CD14-positive monocyte (primary cell): ENCODE measurements around the gene PSMA7. TPM values are rescaled to one million over a fixed set of nuclear protein-coding genes. Genes with fewer than 3 reads are reported as not detected.

Experiments used
- DNase-seq, 3 donors: peaks; one replicate each; pipeline ENCODE4 v3.0.0-alpha.2; 2011 to 2022
- H2AFZ ChIP-seq: 2 replicates; pipeline ENCODE4 v1.6.0; 2012; ENCODE audit warnings: mild to moderate bottlenecking, low read depth, low read length, inconsistent platforms; ENCODE audit not compliant: insufficient read depth, poor library complexity, severe bottlenecking
- H3K27ac ChIP-seq, 2 donors: 1 replicate in 1 of 2; 2 replicates in 1 of 2; pipeline ENCODE4 v1.5.1; 2012 to 2013; ENCODE audit warnings: low read length in 2 of 2, control low read depth in 1 of 2, inconsistent platforms in 1 of 2, low read depth in 1 of 2, mild to moderate bottlenecking in 1 of 2
- H3K27me3 ChIP-seq, 2 donors: one replicate each; pipeline versions ENCODE4 v1.6.0 to v1.6.1; 2011 to 2013; ENCODE audit warnings: low read length in 2 of 2; ENCODE audit not compliant: control insufficient read depth in 2 of 2, insufficient read depth in 2 of 2
- H3K36me3 ChIP-seq, 2 donors: replicated peaks in 1 of 2; 1 replicate in 1 of 2; 2 replicates in 1 of 2; pipeline versions ENCODE4 v1.5.1 to v1.6.1; 2012 to 2013; ENCODE audit warnings: low read length in 2 of 2, control low read depth in 1 of 2, inconsistent platforms in 1 of 2, mild to moderate bottlenecking in 1 of 2; ENCODE audit not compliant: insufficient read depth in 2 of 2, control insufficient read depth in 1 of 2
- H3K4me1 ChIP-seq, 2 donors: 1 replicate in 1 of 2; 2 replicates in 1 of 2; pipeline versions ENCODE4 v1.5.1 to v1.6.1; 2012 to 2013; ENCODE audit warnings: low read length in 2 of 2, control low read depth in 1 of 2, inconsistent platforms in 1 of 2, mild to moderate bottlenecking in 1 of 2, moderate library complexity in 1 of 2; ENCODE audit not compliant: insufficient read depth in 2 of 2, control insufficient read depth in 1 of 2
- H3K4me2 ChIP-seq: replicated peaks from 2 replicates; pipeline ENCODE3; 2012; ENCODE audit warnings: low read length, moderate library complexity, mild to moderate bottlenecking; ENCODE audit not compliant: poor library complexity, severe bottlenecking; ENCODE audit errors: extremely low read depth
- H3K4me3 ChIP-seq, 3 experiments: fragments of 200-600 bp in 1 of 3; sonication (generic) in 1 of 3; replicated peaks in 1 of 3; 1 replicate in 2 of 3; 2 replicates in 1 of 3; pipeline ENCODE4 v1.5.1; 2011 to 2013; ENCODE audit warnings: low read length in 3 of 3, mild to moderate bottlenecking in 3 of 3, control low read depth in 2 of 3, low read depth in 2 of 3, inconsistent platforms in 1 of 3, moderate library complexity in 1 of 3
- H3K79me2 ChIP-seq: 2 replicates; pipeline ENCODE4 v1.6.0; 2012; ENCODE audit warnings: mild to moderate bottlenecking, control low read depth, inconsistent platforms, low read length, moderate library complexity; ENCODE audit not compliant: insufficient read depth
- H3K9ac ChIP-seq: 2 replicates; pipeline ENCODE4 v1.6.0; 2017; ENCODE audit warnings: low read length, mild to moderate bottlenecking; ENCODE audit not compliant: insufficient read depth, poor library complexity, severe bottlenecking
- H3K9me3 ChIP-seq, 2 donors: replicated peaks in 1 of 2; 1 replicate in 1 of 2; 2 replicates in 1 of 2; pipeline versions ENCODE4 v1.5.1 to v1.6.1; 2012 to 2013; ENCODE audit warnings: low read length in 2 of 2, control low read depth in 1 of 2; ENCODE audit not compliant: control insufficient read depth in 1 of 2, insufficient read depth in 1 of 2
- H4K20me1 ChIP-seq: 2 replicates; pipeline ENCODE4 v1.6.0; 2012; ENCODE audit warnings: mild to moderate bottlenecking, low read length, control low read depth, moderate library complexity; ENCODE audit not compliant: insufficient read depth
- H3K27ac Mint-ChIP-seq, 7 donors: one replicate each; pipeline ENCODE4 v1.8.0; 2020; ENCODE audit warnings: mild to moderate bottlenecking in 7 of 7, mixed read lengths in 7 of 7, moderate library complexity in 6 of 7, inconsistent platforms in 2 of 7
- H3K27me3 Mint-ChIP-seq, 3 donors: one replicate each; pipeline ENCODE4 v1.8.0; 2021 to 2022; ENCODE audit warnings: low read depth in 3 of 3, mild to moderate bottlenecking in 3 of 3, mixed read lengths in 3 of 3, moderate library complexity in 3 of 3, inconsistent platforms in 1 of 3
- H3K36me3 Mint-ChIP-seq, 2 donors: one replicate each; pipeline ENCODE4 v1.8.0; 2020; ENCODE audit warnings: mixed read lengths in 2 of 2, inconsistent platforms in 1 of 2, mild to moderate bottlenecking in 1 of 2
- H3K4me1 Mint-ChIP-seq: one replicate; pipeline ENCODE4 v1.8.0; 2020; ENCODE audit warnings: mild to moderate bottlenecking, mixed read lengths
- H3K4me3 Mint-ChIP-seq, 2 donors: one replicate each; pipeline ENCODE4 v1.8.0; 2020; ENCODE audit warnings: mild to moderate bottlenecking in 2 of 2, mixed read lengths in 2 of 2, moderate library complexity in 1 of 2
- H3K9me3 Mint-ChIP-seq, 7 donors: one replicate each; pipeline ENCODE4 v1.8.0; 2020 to 2022; ENCODE audit warnings: mixed read lengths in 7 of 7, mild to moderate bottlenecking in 6 of 7, moderate library complexity in 6 of 7, inconsistent platforms in 2 of 7
- CTCF ChIP-seq: fragments of 200-600 bp; IDR thresholded peaks from one replicate; pipeline ENCODE4 v1.8.0; 2022; ENCODE audit warnings: antibody characterized with exemption, mild to moderate bottlenecking
- WGBS: methylation state at CpG from one replicate; pipeline ENCODE4 v1.1.5; 2013; ENCODE audit warnings: missing lambda C conversion rate; ENCODE audit not compliant: insufficient coverage; 5-methylcytosine and 5-hydroxymethylcytosine counted together
- intact Hi-C, 2 donors: fragments of 100-400 bp; cut with micrococcal nuclease; formaldehyde crosslinking; loops; one replicate each; pipeline versions ENCODE4 v1.15.0 to v1.15.1; 2023
- polyA plus RNA-seq, 3 donors: library from polyadenylated mRNA; depleted of rRNA in 1 of 3; unstranded in 2 of 3; stranded (reverse) in 1 of 3; fragments of 300-500 nt in 2 of 3; fragments of >200 nt in 1 of 3; fragmentation: Illumina TruSeq in 2 of 3; gene quantifications; 1 replicate in 2 of 3; 2 replicates in 1 of 3; pipeline ENCODE4 v1.2.3, GENCODE V29; 2012 to 2021

PSMA7 gene
- polyA plus RNA-seq, 3 donors = 402 to 668 (median 527) TPM

GRCh38 chr20:62137092-62137384 lies 6.2 kb downstream of the PSMA7 start:
- intact Hi-C loops = loop anchor here in 1 of 2 donors (2.0 kb wide), 1 partner anchor 14 kb away; the partner anchor contains the start of gene LSM14B
- Mint-ChIP-seq H3K9me3 (peaks cover 0 to 3% (median 0%) of the 10 kb centered on the region in 7 donors), H3K27ac (peak overlapping the region in 6 of 7 donors; percentile 16 to 80 (median 64)), H3K27me3 (no peaks in the 10 kb centered on the region), H3K4me1 (peaks cover 56% of the 10 kb centered on the region), H3K4me3 (no peak overlapping the region), H3K36me3 (peaks cover 73 to 85% of the 10 kb centered on the region in 2 donors)
- Histone ChIP-seq H3K4me1 (peaks cover 48 to 53% of the 10 kb centered on the region in 2 donors), H3K9ac (no peak overlapping the region), H3K27me3 (no peaks in the 10 kb centered on the region), H3K4me2 (no peak overlapping the region), H3K4me3 (no peak overlapping the region), H2AFZ (no peak overlapping the region), H3K9me3 (no peaks in the 10 kb centered on the region), H3K79me2 (peaks cover 53% of the 10 kb centered on the region), H4K20me1 (peaks cover 96% of the 10 kb centered on the region), H3K36me3 (peaks cover 76 to 84% of the 10 kb centered on the region in 2 donors), H3K27ac (peak overlapping the region in 1 of 2 donors; percentile 46)
- WGBS = 86% methylated on average over 4 of the region's 6 CpGs
- no peak for DNase-seq
- peak; percentile 59 for TF ChIP-seq CTCF

GRCh38 chr20:62136283-62137091 lies 6.7 kb downstream of the PSMA7 start:
- H3K79me2 ChIP-seq = peaks cover 49% of the 10 kb centered on the region
- no peaks in the 10 kb centered on the region for H3K27me3 ChIP-seq
- TF ChIP-seq CTCF = peak; percentile 78
- Mint-ChIP-seq H3K27ac (peak overlapping the region; percentile 51 to 85 (median 65)), H3K9me3 (peaks cover 0 to 3% (median 0%) of the 10 kb centered on the region in 7 donors), H3K27me3 (no peaks in the 10 kb centered on the region), H3K4me1 (peaks cover 55% of the 10 kb centered on the region), H3K36me3 (peaks cover 78 to 91% of the 10 kb centered on the region in 2 donors), H3K4me3 (no peak overlapping the region)
- H3K9me3 ChIP-seq = no peaks in the 10 kb centered on the region
- H4K20me1 ChIP-seq = peaks cover 96% of the 10 kb centered on the region
- 51% methylated on average over 5 of the region's 8 CpGs for WGBS
- H3K4me2 ChIP-seq = no peak overlapping the region
- intact Hi-C loops = loop anchor here in 1 of 2 donors (2.0 kb wide), 1 partner anchor 14 kb away; the partner anchor contains the start of gene LSM14B
- H2AFZ ChIP-seq = no peak overlapping the region
- peak overlapping the region in 1 of 2 donors; percentile 80 for H3K27ac ChIP-seq
- H3K36me3 ChIP-seq = peaks cover 82 to 90% of the 10 kb centered on the region in 2 donors
- H3K9ac ChIP-seq = no peak overlapping the region
- H3K4me3 ChIP-seq = no peak overlapping the region
- H3K4me1 ChIP-seq = peaks cover 48 to 53% of the 10 kb centered on the region in 2 donors
- DNase-seq = peak; percentile 57 to 66 (median 60)
